ENCODE measurements around the gene CRNN. TPM values are rescaled to one million over a fixed set of nuclear protein-coding genes. Genes with fewer than 3 reads are reported as not detected.

The CRNN gene
- total and polyA plus RNA-seq, 9 donors, result 0.46 TPM; not detected in 8

DNA sequence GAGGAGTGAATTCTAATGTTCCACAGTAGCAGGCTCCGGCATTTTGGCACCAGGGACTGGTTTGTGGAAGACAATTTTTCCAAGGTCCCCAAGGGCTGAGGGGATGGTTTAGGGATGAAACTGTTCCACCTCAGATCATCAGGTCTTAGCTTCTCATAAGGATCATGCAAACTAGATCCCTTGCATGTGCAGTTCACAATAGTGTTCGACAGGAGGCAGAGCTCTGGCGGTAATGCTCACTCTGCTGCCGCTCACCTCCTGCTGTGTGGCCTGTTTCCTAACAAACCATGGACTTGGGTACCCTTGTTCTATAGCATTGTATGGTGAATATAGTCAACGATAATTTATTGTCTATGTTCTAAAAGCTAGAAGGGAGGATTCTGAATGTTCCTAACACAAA, 16.6 kb downstream of the CRNN start:
- Histone ChIP-seq H3K4me1 (ENCODE audit: insufficient read depth) (no peaks in the 10 kb centered on the region), H3K27me3 (no peaks in the 10 kb centered on the region), H3K4me3 (no peak overlapping the region), H3K27ac (no peak overlapping the region), H3K36me3 (no peaks in the 10 kb centered on the region), H3K9me3 (no peaks in the 10 kb centered on the region)
- WGBS, 3 donors, result 72 to 82% (median 78%) methylated on average over 5 of the region's 5 CpGs
- no peak for DNase-seq
- intact Hi-C loops (cut with DNase I), result no loop called here
- TF ChIP-seq CTCF (IDR thresholded peaks at IDR 0.05) (no peak), POLR2A (IDR thresholded peaks at IDR 0.05) (no peak), EP300 (IDR thresholded peaks at IDR 0.05) (no peak)

DNA sequence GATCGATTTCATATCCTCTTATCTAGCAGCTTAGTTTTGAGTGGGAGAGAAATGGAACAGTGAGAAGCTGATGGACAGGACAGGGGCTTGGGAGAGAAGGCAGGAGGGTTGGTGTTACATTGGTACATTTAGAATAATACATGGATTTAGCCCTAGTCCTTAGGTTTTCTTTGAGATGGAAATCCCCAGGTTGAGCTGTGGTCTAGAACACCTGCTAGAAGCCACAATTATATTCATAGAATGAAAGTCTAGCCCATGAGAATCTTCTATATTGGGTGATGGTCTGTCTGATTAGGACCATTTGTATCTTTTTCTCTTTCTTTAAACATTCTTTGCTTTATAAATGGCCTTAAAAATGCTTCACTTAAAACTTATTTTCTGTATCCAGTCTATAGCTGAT, 19.9 kb downstream of the CRNN start:
- Histone ChIP-seq H3K27me3 (no peaks in the 10 kb centered on the region), H3K4me1 (ENCODE audit: insufficient read depth) (no peaks in the 10 kb centered on the region), H3K9me3 (no peaks in the 10 kb centered on the region), H3K27ac (no peak overlapping the region), H3K36me3 (no peaks in the 10 kb centered on the region), H3K4me3 (no peak overlapping the region)
- 25 to 44% (median 42%) methylated on average over 1 of the region's 1 CpG for WGBS, 3 donors
- intact Hi-C loops (cut with DNase I), result no loop called here
- no peak for TF ChIP-seq EP300 (IDR thresholded peaks at IDR 0.05)
- TF ChIP-seq POLR2A (IDR thresholded peaks at IDR 0.05), result no peak
- no peak for TF ChIP-seq CTCF (IDR thresholded peaks at IDR 0.05)
- no peak for DNase-seq

GRCh38 chr1:152392909-152393308, 21.2 kb downstream of the CRNN start:
- Histone ChIP-seq H3K27me3 (no peaks in the 10 kb centered on the region), H3K36me3 (no peaks in the 10 kb centered on the region), H3K4me3 (no peak overlapping the region), H3K27ac (no peak overlapping the region), H3K9me3 (no peaks in the 10 kb centered on the region), H3K4me1 (ENCODE audit: insufficient read depth) (no peaks in the 10 kb centered on the region)
- 75 to 81% (median 75%) methylated on average over 2 of the region's 2 CpGs for WGBS, 3 donors
- intact Hi-C loops (cut with DNase I), result no loop called here
- no peak for DNase-seq
- no peak for TF ChIP-seq EP300 (IDR thresholded peaks at IDR 0.05)

GRCh38 chr1:152388889-152389288, 25.2 kb downstream of the CRNN start:
- TF ChIP-seq CTCF (IDR thresholded peaks at IDR 0.05) (no peak), POLR2A (IDR thresholded peaks at IDR 0.05) (no peak), EP300 (IDR thresholded peaks at IDR 0.05) (no peak)
- no peak for DNase-seq
- H3K27ac ChIP-seq, result no peak overlapping the region
- H3K4me1 ChIP-seq (ENCODE audit: insufficient read depth), result no peaks in the 10 kb centered on the region
- intact Hi-C loops (cut with DNase I), result no loop called here
- no peak overlapping the region for H3K4me3 ChIP-seq
- H3K27me3 ChIP-seq, result no peaks in the 10 kb centered on the region
- no peaks in the 10 kb centered on the region for H3K36me3 ChIP-seq
- WGBS, 3 donors, result 72 to 76% (median 73%) methylated on average over 4 of the region's 4 CpGs
- no peaks in the 10 kb centered on the region for H3K9me3 ChIP-seq

GRCh38 chr1:152386940-152387339, 27.1 kb downstream of the CRNN start:
- Histone ChIP-seq H3K36me3 (no peaks in the 10 kb centered on the region), H3K4me3 (no peak overlapping the region), H3K4me1 (ENCODE audit: insufficient read depth) (no peaks in the 10 kb centered on the region), H3K27me3 (no peaks in the 10 kb centered on the region), H3K9me3 (no peaks in the 10 kb centered on the region), H3K27ac (no peak overlapping the region)
- DNase-seq, result no peak
- intact Hi-C loops (cut with DNase I), result no loop called here
- 81 to 86% (median 84%) methylated on average over 2 of the region's 2 CpGs for WGBS, 3 donors
- no peak for TF ChIP-seq CTCF (IDR thresholded peaks at IDR 0.05)

All from ovary (tissue), 9 donors.